ENCODE results near the gene CACNB2. TPM values are rescaled to one million over a fixed set of nuclear protein-coding genes. Genes with fewer than 3 reads are reported as not detected.

Gene CACNB2
- polyA plus RNA-seq, 1 of the 3 experiments (the other 2 are of a cell fraction) = 0.74 TPM

DNA sequence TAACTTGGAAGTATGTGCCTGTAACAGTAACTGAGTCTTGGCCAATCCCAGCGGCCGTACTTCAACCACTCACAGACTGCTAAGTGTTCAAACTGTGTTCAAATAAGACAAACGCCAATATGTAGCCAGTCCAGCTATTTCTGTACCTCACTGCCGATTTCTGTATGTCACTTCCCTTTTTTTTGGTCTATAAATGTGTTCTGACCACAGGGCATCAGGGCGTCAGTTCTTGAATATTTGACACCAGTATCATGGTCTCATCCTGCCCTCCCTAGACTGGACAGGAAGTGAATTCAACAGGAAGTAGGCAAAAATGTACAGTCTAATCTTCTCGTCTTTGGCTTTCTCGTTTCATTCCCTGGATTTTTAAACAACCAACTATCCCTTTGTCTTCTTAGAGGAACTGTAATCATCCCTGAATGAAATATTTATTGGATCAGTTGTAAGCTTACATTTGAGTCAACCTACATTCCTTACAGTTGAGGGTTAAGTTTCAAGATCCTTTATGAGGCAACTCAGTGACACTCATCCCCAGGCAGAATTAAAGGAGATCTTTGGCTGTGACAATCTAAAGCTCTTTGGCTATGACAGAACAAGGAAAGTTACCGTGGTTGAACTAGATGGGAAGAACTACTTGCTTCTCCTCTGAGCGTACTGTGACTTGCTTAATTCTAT, 278.5 kb downstream of the CACNB2 start:
- no peaks in the 10 kb centered on the region for H3K9me2 ChIP-seq
- WGBS (ENCODE audit: low lambda C conversion rate) = 75% methylated on average over 9 of the region's 9 CpGs
- H3K27me3 ChIP-seq (ENCODE audit: insufficient read depth) = no peaks in the 10 kb centered on the region
- H3K79me2 ChIP-seq (ENCODE audit: insufficient read depth) = no peaks in the 10 kb centered on the region
- POLR2A ChIA-PET = no interaction called here
- CTCF ChIA-PET = interaction anchor here (1.1 kb wide), 1 partner anchor 16 kb away, joined by 3 read pairs; no protein-coding TSS in a partner anchor
- no peak overlapping the region for H3K27ac ChIP-seq (ENCODE audit: low read depth in 2 of 2, low read length in 1 of 2)
- no peaks in the 10 kb centered on the region for H3K4me1 ChIP-seq (ENCODE audit: control insufficient read depth in 1 of 2, insufficient read depth in 2 of 2, low read depth in 1 of 2, low read length in 1 of 2)
- no peaks in the 10 kb centered on the region for H3K9me3 ChIP-seq
- no peak overlapping the region for H3K4me3 ChIP-seq (ENCODE audit: low read depth in 2 of 2, low read length in 1 of 2)
- H3K4me2 ChIP-seq = no peak overlapping the region
- H3K9ac ChIP-seq = no peak overlapping the region
- no peaks in the 10 kb centered on the region for H3F3A ChIP-seq (replicated peaks; ENCODE audit: insufficient read depth)
- H4K20me1 ChIP-seq (ENCODE audit: insufficient read depth) = no peaks in the 10 kb centered on the region
- no peak for DNase-seq
- no peak overlapping the region; the same call in 1 of the 2 replicates for H2AFZ ChIP-seq (ENCODE audit: low read depth)
- H3K36me3 ChIP-seq (replicated peaks in 1 of 2; ENCODE audit: control insufficient read depth in 1 of 2, insufficient read depth in 2 of 2, low read length in 1 of 2) = no peaks in the 10 kb centered on the region
- TF ChIP-seq ELF1 (IDR thresholded peaks at IDR 0.05) = no peak
- no peak for TF ChIP-seq GATA2 (CRISPR knock-in tag; IDR thresholded peaks at IDR 0.05)
- TF ChIP-seq NRF1 (IDR thresholded peaks at IDR 0.05; ENCODE audit: low read depth, low read length) = no peak
- no peak for TF ChIP-seq FOXM1 (IDR thresholded peaks at IDR 0.05; ENCODE audit: low read depth)

DNA sequence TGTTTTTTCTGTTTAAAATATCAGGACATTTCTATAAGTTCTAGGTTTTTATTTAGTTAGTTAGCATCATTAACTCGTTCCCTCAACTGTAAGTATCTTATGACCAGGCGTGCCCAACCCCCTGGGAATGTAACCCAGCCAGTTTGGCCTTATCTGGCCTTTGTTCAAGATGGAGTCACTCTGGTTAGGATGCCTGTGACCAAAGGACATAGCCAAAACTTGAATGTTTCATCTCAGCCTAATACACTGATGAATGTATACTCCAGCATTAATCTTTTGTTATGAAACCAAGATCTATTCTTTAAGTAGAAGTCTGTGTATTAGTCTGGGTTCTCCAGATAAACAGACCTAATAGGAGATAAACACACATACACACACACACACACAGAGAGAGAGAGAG, 279.7 kb downstream of the CACNB2 start:
- ChIA-PET CTCF (no interaction called here), POLR2A (interaction anchor here (0.6 kb wide), 1 partner anchor 121 kb away, joined by 4 read pairs; no protein-coding TSS in a partner anchor)
- TF ChIP-seq FOXM1 (IDR thresholded peaks at IDR 0.05; ENCODE audit: low read depth) (no peak), RCOR1 (IDR thresholded peaks at IDR 0.05; ENCODE audit: low read length) (no peak), TEAD4 (IDR thresholded peaks at IDR 0.05; ENCODE audit: borderline replicate concordance, insufficient read depth) (no peak), NFIC (IDR thresholded peaks at IDR 0.05; ENCODE audit: borderline replicate concordance) (no peak), MEF2A (IDR thresholded peaks at IDR 0.05; ENCODE audit: borderline replicate concordance, low read depth) (no peak), SMC3 (IDR thresholded peaks at IDR 0.05; ENCODE audit: low read depth, low read length) (no peak), FOXJ3 (CRISPR knock-in tag; IDR thresholded peaks at IDR 0.05) (no peak), NRF1 (IDR thresholded peaks at IDR 0.05; ENCODE audit: low read depth, low read length) (no peak), JUND (IDR thresholded peaks at IDR 0.05) (no peak), POLR2AphosphoS5 (IDR thresholded peaks at IDR 0.05; ENCODE audit: low read depth, low read length) (no peak), EP300 (IDR thresholded peaks at IDR 0.05; ENCODE audit: borderline replicate concordance in 1 of 2, low read depth in 1 of 2, low read length in 1 of 2) (no peak), RFX5 (IDR thresholded peaks at IDR 0.05; ENCODE audit: low read length) (no peak), SIN3A (IDR thresholded peaks at IDR 0.05; ENCODE audit: borderline replicate concordance, low read depth, low read length) (no peak)
- TF ChIP-seq, protein P1, sequence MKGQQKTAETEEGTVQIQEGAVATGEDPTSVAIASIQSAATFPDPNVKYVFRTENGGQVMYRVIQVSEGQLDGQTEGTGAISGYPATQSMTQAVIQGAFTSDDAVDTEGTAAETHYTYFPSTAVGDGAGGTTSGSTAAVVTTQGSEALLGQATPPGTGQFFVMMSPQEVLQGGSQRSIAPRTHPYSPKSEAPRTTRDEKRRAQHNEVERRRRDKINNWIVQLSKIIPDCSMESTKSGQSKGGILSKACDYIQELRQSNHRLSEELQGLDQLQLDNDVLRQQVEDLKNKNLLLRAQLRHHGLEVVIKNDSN (IDR thresholded peaks at IDR 0.05; ENCODE audit: borderline replicate concordance, low read depth) = no peak
- TF ChIP-seq, protein P2, sequence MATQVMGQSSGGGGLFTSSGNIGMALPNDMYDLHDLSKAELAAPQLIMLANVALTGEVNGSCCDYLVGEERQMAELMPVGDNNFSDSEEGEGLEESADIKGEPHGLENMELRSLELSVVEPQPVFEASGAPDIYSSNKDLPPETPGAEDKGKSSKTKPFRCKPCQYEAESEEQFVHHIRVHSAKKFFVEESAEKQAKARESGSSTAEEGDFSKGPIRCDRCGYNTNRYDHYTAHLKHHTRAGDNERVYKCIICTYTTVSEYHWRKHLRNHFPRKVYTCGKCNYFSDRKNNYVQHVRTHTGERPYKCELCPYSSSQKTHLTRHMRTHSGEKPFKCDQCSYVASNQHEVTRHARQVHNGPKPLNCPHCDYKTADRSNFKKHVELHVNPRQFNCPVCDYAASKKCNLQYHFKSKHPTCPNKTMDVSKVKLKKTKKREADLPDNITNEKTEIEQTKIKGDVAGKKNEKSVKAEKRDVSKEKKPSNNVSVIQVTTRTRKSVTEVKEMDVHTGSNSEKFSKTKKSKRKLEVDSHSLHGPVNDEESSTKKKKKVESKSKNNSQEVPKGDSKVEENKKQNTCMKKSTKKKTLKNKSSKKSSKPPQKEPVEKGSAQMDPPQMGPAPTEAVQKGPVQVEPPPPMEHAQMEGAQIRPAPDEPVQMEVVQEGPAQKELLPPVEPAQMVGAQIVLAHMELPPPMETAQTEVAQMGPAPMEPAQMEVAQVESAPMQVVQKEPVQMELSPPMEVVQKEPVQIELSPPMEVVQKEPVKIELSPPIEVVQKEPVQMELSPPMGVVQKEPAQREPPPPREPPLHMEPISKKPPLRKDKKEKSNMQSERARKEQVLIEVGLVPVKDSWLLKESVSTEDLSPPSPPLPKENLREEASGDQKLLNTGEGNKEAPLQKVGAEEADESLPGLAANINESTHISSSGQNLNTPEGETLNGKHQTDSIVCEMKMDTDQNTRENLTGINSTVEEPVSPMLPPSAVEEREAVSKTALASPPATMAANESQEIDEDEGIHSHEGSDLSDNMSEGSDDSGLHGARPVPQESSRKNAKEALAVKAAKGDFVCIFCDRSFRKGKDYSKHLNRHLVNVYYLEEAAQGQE (IDR thresholded peaks at IDR 0.05; ENCODE audit: low read depth, low read length) = no peak
- TF ChIP-seq, protein P3, sequence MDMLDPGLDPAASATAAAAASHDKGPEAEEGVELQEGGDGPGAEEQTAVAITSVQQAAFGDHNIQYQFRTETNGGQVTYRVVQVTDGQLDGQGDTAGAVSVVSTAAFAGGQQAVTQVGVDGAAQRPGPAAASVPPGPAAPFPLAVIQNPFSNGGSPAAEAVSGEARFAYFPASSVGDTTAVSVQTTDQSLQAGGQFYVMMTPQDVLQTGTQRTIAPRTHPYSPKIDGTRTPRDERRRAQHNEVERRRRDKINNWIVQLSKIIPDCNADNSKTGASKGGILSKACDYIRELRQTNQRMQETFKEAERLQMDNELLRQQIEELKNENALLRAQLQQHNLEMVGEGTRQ (IDR thresholded peaks at IDR 0.05; ENCODE audit: borderline replicate concordance, low read depth, low read length) = no peak
- TF ChIP-seq, protein P4, sequence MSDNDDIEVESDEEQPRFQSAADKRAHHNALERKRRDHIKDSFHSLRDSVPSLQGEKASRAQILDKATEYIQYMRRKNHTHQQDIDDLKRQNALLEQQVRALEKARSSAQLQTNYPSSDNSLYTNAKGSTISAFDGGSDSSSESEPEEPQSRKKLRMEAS (IDR thresholded peaks at IDR 0.05; ENCODE audit: low read depth) = no peak
- TF ChIP-seq, protein P5, sequence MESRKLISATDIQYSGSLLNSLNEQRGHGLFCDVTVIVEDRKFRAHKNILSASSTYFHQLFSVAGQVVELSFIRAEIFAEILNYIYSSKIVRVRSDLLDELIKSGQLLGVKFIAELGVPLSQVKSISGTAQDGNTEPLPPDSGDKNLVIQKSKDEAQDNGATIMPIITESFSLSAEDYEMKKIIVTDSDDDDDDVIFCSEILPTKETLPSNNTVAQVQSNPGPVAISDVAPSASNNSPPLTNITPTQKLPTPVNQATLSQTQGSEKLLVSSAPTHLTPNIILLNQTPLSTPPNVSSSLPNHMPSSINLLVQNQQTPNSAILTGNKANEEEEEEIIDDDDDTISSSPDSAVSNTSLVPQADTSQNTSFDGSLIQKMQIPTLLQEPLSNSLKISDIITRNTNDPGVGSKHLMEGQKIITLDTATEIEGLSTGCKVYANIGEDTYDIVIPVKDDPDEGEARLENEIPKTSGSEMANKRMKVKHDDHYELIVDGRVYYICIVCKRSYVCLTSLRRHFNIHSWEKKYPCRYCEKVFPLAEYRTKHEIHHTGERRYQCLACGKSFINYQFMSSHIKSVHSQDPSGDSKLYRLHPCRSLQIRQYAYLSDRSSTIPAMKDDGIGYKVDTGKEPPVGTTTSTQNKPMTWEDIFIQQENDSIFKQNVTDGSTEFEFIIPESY (IDR thresholded peaks at IDR 0.05; ENCODE audit: borderline replicate concordance, low read depth) = no peak
- Histone ChIP-seq H2AFZ (ENCODE audit: low read depth) (no peak overlapping the region), H3K27ac (ENCODE audit: low read depth in 2 of 2, low read length in 1 of 2) (no peak overlapping the region), H3K9ac (no peak overlapping the region), H3K4me1 (ENCODE audit: control insufficient read depth in 1 of 2, insufficient read depth in 2 of 2, low read depth in 1 of 2, low read length in 1 of 2) (no peaks in the 10 kb centered on the region), H3K4me2 (no peak overlapping the region), H3K36me3 (replicated peaks in 1 of 2; ENCODE audit: control insufficient read depth in 1 of 2, insufficient read depth in 2 of 2, low read length in 1 of 2) (no peaks in the 10 kb centered on the region), H3F3A (replicated peaks; ENCODE audit: insufficient read depth) (no peaks in the 10 kb centered on the region), H3K9me2 (no peaks in the 10 kb centered on the region), H4K20me1 (ENCODE audit: insufficient read depth) (no peaks in the 10 kb centered on the region), H3K9me3 (no peaks in the 10 kb centered on the region), H3K4me3 (ENCODE audit: low read depth in 2 of 2, low read length in 1 of 2) (no peak overlapping the region), H3K27me3 (ENCODE audit: insufficient read depth) (no peaks in the 10 kb centered on the region), H3K79me2 (ENCODE audit: insufficient read depth) (no peaks in the 10 kb centered on the region)
- 19% methylated on average over 2 of the region's 2 CpGs for WGBS (ENCODE audit: low lambda C conversion rate)
- DNase-seq = no peak
